ENCODE results near the gene MOV10L1.

The MOV10L1 gene

GRCh38 chr22:50068096-50068495 lies 21.7 kb upstream of the MOV10L1 start:
- H2AFZ ChIP-seq (ENCODE audit: low read length): no peak overlapping the region
- no peak for DNase-seq (ENCODE audit: low spot score)
- no CpG with 5 or more reads among the region's 11 CpGs for WGBS, 2 donors (ENCODE audit: extremely low coverage in 2 of 2, insufficient read length in 2 of 2, insufficient replicate concordance in 1 of 2)
- H3K4ac ChIP-seq (ENCODE audit: low read length): no peak overlapping the region
- peak overlapping the region; percentile 81 for H2AK5ac ChIP-seq (ENCODE audit: low read depth, low read length)
- H3K18ac ChIP-seq (ENCODE audit: low read length): peak overlapping the region; percentile 8
- no peak overlapping the region for H3K4me3 ChIP-seq (ENCODE audit: low read length in 2 of 2)
- H4K8ac ChIP-seq (ENCODE audit: low read depth, low read length): no peak overlapping the region
- H2BK120ac ChIP-seq (ENCODE audit: low read depth, low read length): peak overlapping the region; percentile 56
- H3K4me2 ChIP-seq (ENCODE audit: insufficient read depth, low read length, poor library complexity, severe bottlenecking): no peak overlapping the region
- no peaks in the 10 kb centered on the region for H3K79me1 ChIP-seq (ENCODE audit: low read depth, low read length)
- H3K9me3 ChIP-seq (replicated peaks in 1 of 2; ENCODE audit: control insufficient read depth in 2 of 2, insufficient read depth in 1 of 2, low read depth in 1 of 2, low read length in 2 of 2): no peaks in the 10 kb centered on the region
- H2BK15ac ChIP-seq (ENCODE audit: low read length): no peak overlapping the region
- H2BK12ac ChIP-seq (ENCODE audit: low read length): no peak overlapping the region
- no peak overlapping the region for H4K91ac ChIP-seq (ENCODE audit: low read depth, low read length, poor library complexity)
- H3K27ac ChIP-seq (replicated peaks; ENCODE audit: low read length): no peak overlapping the region
- no peak overlapping the region for H3K23ac ChIP-seq (ENCODE audit: low read depth, low read length, poor library complexity)
- H3K14ac ChIP-seq (ENCODE audit: low read length): no peak overlapping the region
- no peaks in the 10 kb centered on the region for H3K27me3 ChIP-seq (ENCODE audit: control insufficient read depth in 3 of 3, insufficient read depth in 3 of 3, low read depth in 1 of 3, low read length in 3 of 3)
- H3K4me1 ChIP-seq (ENCODE audit: control insufficient read depth in 2 of 2, insufficient read depth in 1 of 2, low read depth in 1 of 2, low read length in 2 of 2): peaks cover 0 to 4% of the 10 kb centered on the region in 2 donors
- H3K36me3 ChIP-seq (replicated peaks in 1 of 2; ENCODE audit: control insufficient read depth in 2 of 2, insufficient read depth in 2 of 2, low read length in 2 of 2): no peaks in the 10 kb centered on the region
- H3K9ac ChIP-seq (ENCODE audit: low read depth, low read length, poor library complexity): no peak overlapping the region
- H2BK5ac ChIP-seq (ENCODE audit: low read length): no peak overlapping the region

- Histone ChIP-seq H3K14ac (ENCODE audit: low read length) (no peak overlapping the region), H2BK15ac (ENCODE audit: low read length) (no peak overlapping the region), H3K27me3 (ENCODE audit: control insufficient read depth in 3 of 3, insufficient read depth in 3 of 3, low read depth in 1 of 3, low read length in 3 of 3) (no peaks in the 10 kb centered on the region), H3K9ac (ENCODE audit: low read depth, low read length, poor library complexity) (peak overlapping the region; percentile 47), H3K23ac (ENCODE audit: low read depth, low read length, poor library complexity) (no peak overlapping the region), H3K9me3 (replicated peaks in 1 of 2; ENCODE audit: control insufficient read depth in 2 of 2, insufficient read depth in 1 of 2, low read depth in 1 of 2, low read length in 2 of 2) (no peaks in the 10 kb centered on the region), H2AK5ac (ENCODE audit: low read depth, low read length) (peak overlapping the region; percentile 11), H3K27ac (replicated peaks; ENCODE audit: low read length) (no peak overlapping the region), H3K36me3 (replicated peaks in 1 of 2; ENCODE audit: control insufficient read depth in 2 of 2, insufficient read depth in 2 of 2, low read length in 2 of 2) (no peaks in the 10 kb centered on the region), H3K79me1 (ENCODE audit: low read depth, low read length) (no peaks in the 10 kb centered on the region), H4K91ac (ENCODE audit: low read depth, low read length, poor library complexity) (no peak overlapping the region), H4K8ac (ENCODE audit: low read depth, low read length) (no peak overlapping the region), H2BK120ac (ENCODE audit: low read depth, low read length) (no peak overlapping the region), H2BK12ac (ENCODE audit: low read length) (no peak overlapping the region), H2AFZ (ENCODE audit: low read length) (no peak overlapping the region), H3K4ac (ENCODE audit: low read length) (no peak overlapping the region), H3K4me3 (ENCODE audit: low read length in 2 of 2) (no peak overlapping the region), H2BK5ac (ENCODE audit: low read length) (no peak overlapping the region), H3K4me2 (ENCODE audit: insufficient read depth, low read length, poor library complexity, severe bottlenecking) (no peak overlapping the region), H3K4me1 (ENCODE audit: control insufficient read depth in 2 of 2, insufficient read depth in 1 of 2, low read depth in 1 of 2, low read length in 2 of 2) (peaks cover 6 to 8% of the 10 kb centered on the region in 2 donors), H3K18ac (ENCODE audit: low read length) (no peak overlapping the region)
- no peak for DNase-seq (ENCODE audit: low spot score)
- no CpG with 5 or more reads among the region's 8 CpGs for WGBS, 2 donors (ENCODE audit: extremely low coverage in 2 of 2, insufficient read length in 2 of 2, insufficient replicate concordance in 1 of 2)
Measured at GRCh38 chr22:50070366-50070765, 19.4 kb upstream of the MOV10L1 start.

- Histone ChIP-seq H3K27ac (replicated peaks; ENCODE audit: low read length) (no peak overlapping the region), H3K27me3 (ENCODE audit: control insufficient read depth in 3 of 3, insufficient read depth in 3 of 3, low read depth in 1 of 3, low read length in 3 of 3) (no peaks in the 10 kb centered on the region)
Measured at GRCh38 chr22:50071432-50072166, 18.2 kb upstream of the MOV10L1 start.

GRCh38 chr22:50072167-50072555 lies 17.6 kb upstream of the MOV10L1 start:
- no peak overlapping the region for H2BK120ac ChIP-seq (ENCODE audit: low read depth, low read length)
- no peak overlapping the region for H2BK12ac ChIP-seq (ENCODE audit: low read length)
- H3K18ac ChIP-seq (ENCODE audit: low read length): no peak overlapping the region
- H2AFZ ChIP-seq (ENCODE audit: low read length): no peak overlapping the region
- no peak overlapping the region for H3K4me3 ChIP-seq (ENCODE audit: low read length in 2 of 2)
- no CpG with 5 or more reads among the region's 9 CpGs for WGBS, 2 donors (ENCODE audit: extremely low coverage in 2 of 2, insufficient read length in 2 of 2, insufficient replicate concordance in 1 of 2)
- no peak overlapping the region for H3K4ac ChIP-seq (ENCODE audit: low read length)
- peak overlapping the region; percentile 11 for H2AK5ac ChIP-seq (ENCODE audit: low read depth, low read length)
- H3K4me2 ChIP-seq (ENCODE audit: insufficient read depth, low read length, poor library complexity, severe bottlenecking): no peak overlapping the region
- no peak overlapping the region for H3K9ac ChIP-seq (ENCODE audit: low read depth, low read length, poor library complexity)
- no peak overlapping the region for H3K14ac ChIP-seq (ENCODE audit: low read length)
- no peaks in the 10 kb centered on the region for H3K27me3 ChIP-seq (ENCODE audit: control insufficient read depth in 3 of 3, insufficient read depth in 3 of 3, low read depth in 1 of 3, low read length in 3 of 3)
- H3K36me3 ChIP-seq (replicated peaks in 1 of 2; ENCODE audit: control insufficient read depth in 2 of 2, insufficient read depth in 2 of 2, low read length in 2 of 2): no peaks in the 10 kb centered on the region
- DNase-seq (ENCODE audit: low spot score): no peak
- H3K4me1 ChIP-seq (ENCODE audit: control insufficient read depth in 2 of 2, insufficient read depth in 1 of 2, low read depth in 1 of 2, low read length in 2 of 2): peaks cover 8 to 10% of the 10 kb centered on the region in 2 donors
- no peak overlapping the region for H4K8ac ChIP-seq (ENCODE audit: low read depth, low read length)
- no peak overlapping the region for H2BK5ac ChIP-seq (ENCODE audit: low read length)
- no peaks in the 10 kb centered on the region for H3K9me3 ChIP-seq (replicated peaks in 1 of 2; ENCODE audit: control insufficient read depth in 2 of 2, insufficient read depth in 1 of 2, low read depth in 1 of 2, low read length in 2 of 2)
- H3K79me1 ChIP-seq (ENCODE audit: low read depth, low read length): no peaks in the 10 kb centered on the region
- H3K23ac ChIP-seq (ENCODE audit: low read depth, low read length, poor library complexity): no peak overlapping the region
- peak overlapping the region; percentile 27 for H2BK15ac ChIP-seq (ENCODE audit: low read length)
- no peak overlapping the region for H3K27ac ChIP-seq (replicated peaks; ENCODE audit: low read length)
- no peak overlapping the region for H4K91ac ChIP-seq (ENCODE audit: low read depth, low read length, poor library complexity)

More at GRCh38 chr22:50071432-50072166, 18.2 kb upstream of the MOV10L1 start:
- no peak overlapping the region for H2BK120ac ChIP-seq (ENCODE audit: low read depth, low read length)
- H3K14ac ChIP-seq (ENCODE audit: low read length): no peak overlapping the region
- no CpG with 5 or more reads among the region's 14 CpGs for WGBS, 2 donors (ENCODE audit: extremely low coverage in 2 of 2, insufficient read length in 2 of 2, insufficient replicate concordance in 1 of 2)
- H4K91ac ChIP-seq (ENCODE audit: low read depth, low read length, poor library complexity): no peak overlapping the region
- H3K23ac ChIP-seq (ENCODE audit: low read depth, low read length, poor library complexity): no peak overlapping the region
- no peak overlapping the region for H2BK5ac ChIP-seq (ENCODE audit: low read length)
- DNase-seq (ENCODE audit: low spot score): no peak
- no peak overlapping the region for H4K8ac ChIP-seq (ENCODE audit: low read depth, low read length)
- no peak overlapping the region for H3K4me2 ChIP-seq (ENCODE audit: insufficient read depth, low read length, poor library complexity, severe bottlenecking)
- no peak overlapping the region for H2BK15ac ChIP-seq (ENCODE audit: low read length)
- peaks cover 8 to 10% of the 10 kb centered on the region in 2 donors for H3K4me1 ChIP-seq (ENCODE audit: control insufficient read depth in 2 of 2, insufficient read depth in 1 of 2, low read depth in 1 of 2, low read length in 2 of 2)
- no peak overlapping the region for H3K4ac ChIP-seq (ENCODE audit: low read length)
- H3K36me3 ChIP-seq (replicated peaks in 1 of 2; ENCODE audit: control insufficient read depth in 2 of 2, insufficient read depth in 2 of 2, low read length in 2 of 2): no peaks in the 10 kb centered on the region
- no peak overlapping the region for H2AFZ ChIP-seq (ENCODE audit: low read length)
- no peaks in the 10 kb centered on the region for H3K9me3 ChIP-seq (replicated peaks in 1 of 2; ENCODE audit: control insufficient read depth in 2 of 2, insufficient read depth in 1 of 2, low read depth in 1 of 2, low read length in 2 of 2)
- H3K18ac ChIP-seq (ENCODE audit: low read length): peak overlapping the region; percentile 57
- H2BK12ac ChIP-seq (ENCODE audit: low read length): no peak overlapping the region
- no peak overlapping the region for H3K4me3 ChIP-seq (ENCODE audit: low read length in 2 of 2)
- no peaks in the 10 kb centered on the region for H3K79me1 ChIP-seq (ENCODE audit: low read depth, low read length)
- H3K9ac ChIP-seq (ENCODE audit: low read depth, low read length, poor library complexity): no peak overlapping the region
- peak overlapping the region; percentile 73 for H2AK5ac ChIP-seq (ENCODE audit: low read depth, low read length)
